C4-2B (cell line): ENCODE measurements around the gene TWSG1.

Source experiments
- H3K27ac ChIP-seq: fragments of 450-650 bp; 2 replicates; pipeline ENCODE4 v1.5.1; 2017
- ZFX ChIP-seq: fragments of 450-650 bp; IDR thresholded peaks from 2 replicates; pipeline ENCODE4 v1.6.1; 2017
- TF ChIP-seq, protein P1 (sequence below): fragments of 450-650 bp; conservative IDR thresholded peaks from 2 replicates; pipeline ENCODE4 v1.5.1; 2017; ENCODE audit warnings: mild to moderate bottlenecking

Gene TWSG1

DNA sequence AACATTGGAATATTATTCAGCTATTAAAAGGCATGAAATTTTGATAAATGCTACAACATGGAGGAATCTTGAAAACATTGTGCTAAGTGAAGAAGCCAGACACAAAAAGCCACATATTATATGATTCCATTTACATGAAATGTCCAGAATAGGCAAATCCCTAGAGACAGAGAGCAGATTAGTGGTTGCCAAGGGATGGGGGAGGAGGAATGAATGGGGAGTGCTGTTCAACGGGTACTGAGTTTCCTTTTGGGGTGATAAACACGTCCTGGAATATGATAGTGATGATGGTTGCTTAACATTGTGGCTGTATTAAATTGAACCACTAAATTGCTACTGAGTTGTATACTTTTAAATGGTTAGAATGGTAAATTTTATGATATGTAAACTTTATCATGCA, 8.9 kb upstream of the TWSG1 start:
- no peak for TF ChIP-seq ZFX
- TF ChIP-seq, protein P1, sequence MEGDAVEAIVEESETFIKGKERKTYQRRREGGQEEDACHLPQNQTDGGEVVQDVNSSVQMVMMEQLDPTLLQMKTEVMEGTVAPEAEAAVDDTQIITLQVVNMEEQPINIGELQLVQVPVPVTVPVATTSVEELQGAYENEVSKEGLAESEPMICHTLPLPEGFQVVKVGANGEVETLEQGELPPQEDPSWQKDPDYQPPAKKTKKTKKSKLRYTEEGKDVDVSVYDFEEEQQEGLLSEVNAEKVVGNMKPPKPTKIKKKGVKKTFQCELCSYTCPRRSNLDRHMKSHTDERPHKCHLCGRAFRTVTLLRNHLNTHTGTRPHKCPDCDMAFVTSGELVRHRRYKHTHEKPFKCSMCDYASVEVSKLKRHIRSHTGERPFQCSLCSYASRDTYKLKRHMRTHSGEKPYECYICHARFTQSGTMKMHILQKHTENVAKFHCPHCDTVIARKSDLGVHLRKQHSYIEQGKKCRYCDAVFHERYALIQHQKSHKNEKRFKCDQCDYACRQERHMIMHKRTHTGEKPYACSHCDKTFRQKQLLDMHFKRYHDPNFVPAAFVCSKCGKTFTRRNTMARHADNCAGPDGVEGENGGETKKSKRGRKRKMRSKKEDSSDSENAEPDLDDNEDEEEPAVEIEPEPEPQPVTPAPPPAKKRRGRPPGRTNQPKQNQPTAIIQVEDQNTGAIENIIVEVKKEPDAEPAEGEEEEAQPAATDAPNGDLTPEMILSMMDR = no peak
- H3K27ac ChIP-seq = no peak overlapping the region

DNA sequence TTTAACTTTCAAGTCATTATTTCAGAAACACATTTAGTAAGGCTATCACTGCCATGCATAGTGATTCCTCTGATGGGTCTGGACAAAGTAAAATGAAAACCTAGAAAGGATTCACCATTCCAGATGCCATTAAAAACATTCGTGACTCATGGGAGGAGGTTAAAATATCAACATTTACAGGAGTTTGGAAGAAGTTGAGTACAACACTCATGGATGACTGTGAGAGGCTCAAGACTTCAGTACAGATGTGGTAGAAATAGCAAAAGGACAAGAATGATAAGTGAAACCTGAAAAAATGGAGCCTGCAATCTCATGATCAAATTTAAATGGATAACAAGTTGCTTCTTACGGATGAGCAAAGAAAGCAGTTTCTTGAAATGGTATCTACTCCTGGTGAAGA, 5.8 kb upstream of the TWSG1 start:
- TF ChIP-seq ZFX = no peak
- no peak overlapping the region for H3K27ac ChIP-seq

DNA sequence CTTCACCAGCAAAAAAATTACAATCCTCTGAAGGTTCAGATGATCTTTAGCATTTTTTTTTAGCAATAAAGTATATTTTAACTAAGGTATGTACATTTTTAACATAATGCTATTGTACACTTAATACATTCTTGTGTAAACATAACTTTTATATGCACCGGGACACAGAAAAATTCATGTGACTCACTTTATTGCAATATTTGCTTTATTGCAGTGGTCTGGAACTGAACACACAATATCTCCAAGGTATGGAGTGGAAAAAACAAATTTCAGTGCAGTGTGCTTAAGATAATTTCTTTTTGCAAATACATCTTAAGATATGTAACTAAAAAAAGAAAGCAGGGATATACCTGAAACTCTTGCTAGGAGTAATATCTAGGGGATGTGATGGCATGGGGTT, 5.1 kb upstream of the TWSG1 start:
- H3K27ac ChIP-seq = no peak overlapping the region; the same call in 1 of the 2 replicates
- TF ChIP-seq ZFX = no peak
- TF ChIP-seq, protein P1 = no peak

DNA sequence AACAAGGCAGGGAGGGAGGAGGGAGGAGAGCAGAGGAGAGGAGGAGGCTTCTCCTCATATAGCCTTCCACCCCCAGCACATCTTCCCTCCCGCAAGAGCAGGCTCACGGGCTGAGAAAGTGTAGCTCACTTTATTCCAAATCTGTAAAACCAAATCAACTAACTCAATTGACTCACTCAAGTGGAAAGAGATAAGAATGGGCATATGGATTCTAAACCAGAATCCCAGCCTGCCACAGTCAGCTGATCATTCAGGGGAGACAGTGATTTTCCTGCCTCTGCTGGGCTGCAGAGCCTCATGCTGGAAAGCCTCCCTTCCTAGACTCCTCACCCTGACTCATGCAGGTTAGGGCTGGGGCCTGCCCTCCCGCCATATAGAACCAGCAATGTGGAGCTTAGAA, 4.2 kb upstream of the TWSG1 start:
- no peak for TF ChIP-seq ZFX
- TF ChIP-seq, protein P1 = no peak
- H3K27ac ChIP-seq = peak overlapping the region; percentile 26; the same call in 1 of the 2 replicates

DNA sequence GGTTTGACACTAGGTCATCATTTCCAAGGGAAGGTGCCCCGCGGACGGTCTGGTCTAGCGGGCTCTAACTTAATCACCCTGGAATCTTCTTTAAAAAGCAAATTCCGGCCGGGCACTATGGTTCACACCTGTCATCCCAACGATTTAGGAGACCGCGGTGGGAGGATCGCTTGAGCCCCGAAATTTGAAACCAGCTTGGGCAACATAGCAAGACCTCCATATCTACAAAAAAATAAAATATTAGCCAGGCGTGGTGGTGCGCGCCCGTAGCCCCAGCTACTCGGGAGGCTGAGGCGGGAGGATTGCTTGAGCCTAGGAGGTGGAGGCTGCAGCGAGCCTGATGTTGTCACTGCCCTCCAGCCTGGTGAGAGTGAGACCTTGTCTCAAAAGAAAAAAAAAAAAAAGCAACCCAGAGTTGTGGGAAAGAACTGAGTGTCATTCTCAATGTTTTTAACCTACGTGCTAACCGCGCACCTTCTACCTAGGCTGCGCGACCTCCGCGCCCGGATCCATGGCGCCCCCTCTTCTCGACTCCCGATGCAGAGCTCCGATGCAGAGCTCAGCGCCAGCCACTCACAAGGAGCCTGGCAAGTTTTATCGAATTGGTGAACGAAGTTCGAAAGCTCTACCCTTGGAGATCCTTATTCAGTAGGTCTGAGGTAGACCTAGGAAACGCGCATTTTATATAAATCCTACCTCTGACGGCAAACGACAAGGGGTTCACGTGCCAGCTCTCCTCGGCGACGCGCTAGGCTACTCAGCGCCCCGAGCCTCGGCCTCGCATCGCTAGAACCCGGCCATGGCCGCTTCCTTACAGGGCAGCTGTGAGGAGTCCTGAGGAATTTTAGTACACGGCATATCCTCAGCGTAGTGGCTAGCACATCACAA, 888 bp upstream of the TWSG1 start:
- no peak for TF ChIP-seq ZFX
- TF ChIP-seq, protein P1 = no peak
- peak overlapping the region; percentile 55; the same call in 1 of the 2 replicates for H3K27ac ChIP-seq

DNA sequence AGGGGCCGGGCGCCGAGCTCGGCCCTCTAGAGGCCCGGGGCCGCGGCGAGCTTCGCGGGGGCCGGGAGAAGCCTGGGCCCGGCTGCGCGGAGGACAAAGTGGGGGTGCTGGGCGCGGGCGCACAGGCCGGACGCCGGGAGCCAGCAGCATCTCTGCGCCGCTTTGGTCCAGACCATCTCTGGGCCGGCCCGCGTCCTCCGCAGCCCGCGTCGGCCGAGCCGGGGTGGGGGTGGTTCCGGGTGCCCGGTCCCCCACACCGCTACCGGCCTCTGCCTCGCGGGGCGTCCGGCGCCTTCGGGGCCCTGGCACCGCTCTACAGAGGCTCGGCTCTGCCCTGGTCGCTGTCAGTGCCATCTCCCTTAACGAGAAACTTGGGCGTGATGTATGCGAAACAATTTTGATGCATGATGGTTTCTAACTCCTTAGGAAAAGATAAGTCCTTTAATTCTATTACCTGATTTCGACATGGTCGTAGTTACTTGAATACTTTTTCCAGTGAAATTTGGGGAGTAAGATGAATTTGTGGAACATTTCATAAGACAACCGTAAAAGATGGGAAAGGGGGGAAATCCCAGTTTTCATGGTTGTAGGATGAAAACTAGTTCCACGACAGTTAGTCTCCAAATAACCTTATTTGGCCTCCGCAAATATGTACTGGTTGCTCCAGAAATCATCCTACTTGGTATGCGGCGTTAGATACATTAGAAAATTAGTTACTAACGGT, 562 bp downstream of the TWSG1 start:
- H3K27ac ChIP-seq = peak overlapping the region; percentile 55
- TF ChIP-seq, protein P1 = 0 out of 2 replicates have a peak, but pooled peaks have one; percentile 22
- peak; percentile 95 for TF ChIP-seq ZFX

DNA sequence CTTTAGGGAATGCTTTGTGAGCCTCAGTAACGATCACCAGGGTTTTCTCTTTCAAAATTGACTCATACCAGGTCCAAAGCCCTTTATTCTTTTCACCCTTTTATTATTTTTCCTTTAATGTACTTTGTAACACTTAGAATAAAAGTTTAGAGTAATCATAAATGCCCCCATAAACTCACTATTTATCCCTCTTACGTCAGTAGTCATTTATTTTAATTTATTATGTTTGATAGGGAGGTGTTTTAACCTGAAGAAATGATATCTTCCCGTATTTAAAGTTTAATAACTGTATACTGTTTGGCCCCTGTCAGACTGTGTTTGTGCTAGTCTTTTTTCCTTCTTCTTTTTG, 1.1 kb downstream of the TWSG1 start:
- no peak for TF ChIP-seq ZFX
- TF ChIP-seq, protein P1 = no peak
- no peak overlapping the region for H3K27ac ChIP-seq
